ENCODE measurements around the gene SENP3.

The SENP3 gene

DNA sequence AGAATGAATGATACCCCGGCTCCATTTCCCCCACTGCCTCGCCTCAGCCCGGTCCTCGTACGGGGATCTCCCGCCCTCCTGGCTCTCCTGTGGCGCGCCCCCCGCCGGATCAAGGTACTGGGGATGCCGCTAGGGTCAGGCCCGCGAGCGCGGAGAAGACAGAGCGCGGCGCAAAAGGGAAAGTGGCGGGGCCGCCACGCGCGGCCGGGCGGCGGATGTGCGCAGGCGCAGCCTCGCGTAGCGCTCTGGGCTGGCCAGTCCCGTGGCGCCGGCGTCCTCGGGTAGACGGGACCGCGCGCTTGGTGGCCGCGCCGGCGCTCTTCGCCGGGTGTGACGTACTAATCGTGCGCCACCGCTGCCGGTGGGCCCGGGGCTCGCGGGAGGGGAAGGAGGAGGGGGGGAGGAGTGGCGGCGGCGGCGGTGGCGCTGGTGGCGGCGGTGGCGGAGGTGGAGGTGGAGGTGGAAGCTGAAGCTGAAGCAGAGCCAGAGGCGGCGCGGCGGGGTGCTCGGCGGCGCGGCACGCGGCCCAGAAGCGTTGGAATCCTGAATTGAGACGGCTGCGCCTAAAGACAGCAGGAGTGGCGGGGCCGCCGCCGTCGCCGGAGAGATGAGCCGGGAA is at the start of gene SENP3:
Gene SENP3 (plus strand): TSS at position 331 of the 619 bp plus-strand sequence. CDS start 1,158 bp downstream, outside the sequence.
- Histone ChIP-seq H3K9me3 (ENCODE audit: control insufficient read depth, insufficient read depth, low read length) (no peaks in the 10 kb centered on the region), H3K36me3 (ENCODE audit: insufficient read depth, low read length) (peaks cover 23% of the 10 kb centered on the region), H3K9ac (ENCODE audit: low read depth, low read length) (peak within 1 kb of the TSS; percentile 90), H3K4me1 (ENCODE audit: insufficient read depth, low read length) (peaks cover 17% of the 10 kb centered on the region)

GRCh38 chr17:7512105-7512504 is 49.6 kb upstream of the SENP3 start:
- no peak overlapping the region for H3K9ac ChIP-seq (ENCODE audit: low read depth, low read length)
- H3K4me1 ChIP-seq (ENCODE audit: insufficient read depth, low read length): no peaks in the 10 kb centered on the region
- H3K9me3 ChIP-seq (ENCODE audit: control insufficient read depth, insufficient read depth, low read length): no peaks in the 10 kb centered on the region
- H3K36me3 ChIP-seq (ENCODE audit: insufficient read depth, low read length): peaks cover 17% of the 10 kb centered on the region

GRCh38 chr17:7512824-7513540 is 48.7 kb upstream of the SENP3 start:
- no peak overlapping the region for H3K9ac ChIP-seq (ENCODE audit: low read depth, low read length)
- H3K9me3 ChIP-seq (ENCODE audit: control insufficient read depth, insufficient read depth, low read length): no peaks in the 10 kb centered on the region
- no peaks in the 10 kb centered on the region for H3K4me1 ChIP-seq (ENCODE audit: insufficient read depth, low read length)
- H3K36me3 ChIP-seq (ENCODE audit: insufficient read depth, low read length): peaks cover 15% of the 10 kb centered on the region

- H3K9ac ChIP-seq (ENCODE audit: low read depth, low read length): no peak overlapping the region
- H3K36me3 ChIP-seq (ENCODE audit: insufficient read depth, low read length): peaks cover 12% of the 10 kb centered on the region
- H3K9me3 ChIP-seq (ENCODE audit: control insufficient read depth, insufficient read depth, low read length): no peaks in the 10 kb centered on the region
- H3K4me1 ChIP-seq (ENCODE audit: insufficient read depth, low read length): no peaks in the 10 kb centered on the region
Measured at GRCh38 chr17:7513850-7514419, 47.8 kb upstream of the SENP3 start.

DNA sequence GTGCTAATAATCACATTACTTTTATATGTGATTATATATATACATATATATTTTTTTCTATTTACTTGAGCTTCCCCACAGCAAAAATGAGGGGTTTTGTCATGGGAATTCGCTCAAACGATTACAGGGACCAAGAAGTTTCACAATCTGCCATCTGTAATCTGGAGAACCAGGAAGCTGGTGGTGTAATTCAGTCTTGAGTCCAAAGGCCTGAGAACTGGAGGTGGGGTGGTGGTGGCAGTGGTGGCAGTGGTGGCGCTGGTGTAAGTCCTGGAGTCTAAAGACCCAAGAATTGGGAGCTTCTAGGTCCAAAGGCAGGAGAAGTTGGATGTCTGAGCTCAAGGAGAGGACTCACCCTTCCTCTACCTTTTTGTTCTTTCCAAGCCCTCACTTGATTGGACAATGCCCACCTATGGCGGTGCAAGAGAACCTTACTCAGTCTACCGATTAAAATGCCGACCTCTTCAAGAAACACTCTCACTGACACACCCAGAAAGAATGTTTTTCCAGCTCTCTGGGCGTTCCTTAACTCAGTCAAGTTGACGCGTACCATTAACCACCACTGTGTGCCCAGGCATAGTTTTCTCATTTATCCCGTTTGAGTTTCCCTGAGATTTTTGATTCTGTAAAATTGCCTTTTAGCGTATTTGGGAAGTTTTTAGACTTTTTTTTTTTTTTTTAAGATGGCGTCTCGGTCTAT is 45.7 kb upstream of the SENP3 start:
- Histone ChIP-seq H3K9me3 (ENCODE audit: control insufficient read depth, insufficient read depth, low read length) (no peaks in the 10 kb centered on the region), H3K36me3 (ENCODE audit: insufficient read depth, low read length) (peaks cover 8% of the 10 kb centered on the region; the same call in 1 of the 2 replicates), H3K9ac (ENCODE audit: low read depth, low read length) (no peak overlapping the region), H3K4me1 (ENCODE audit: insufficient read depth, low read length) (no peaks in the 10 kb centered on the region)

- H3K9me3 ChIP-seq (ENCODE audit: control insufficient read depth, insufficient read depth, low read length): no peaks in the 10 kb centered on the region; the same call in 1 of the 2 replicates
- H3K9ac ChIP-seq (ENCODE audit: low read depth, low read length): no peak overlapping the region
- H3K4me1 ChIP-seq (ENCODE audit: insufficient read depth, low read length): no peaks in the 10 kb centered on the region
- H3K36me3 ChIP-seq (ENCODE audit: insufficient read depth, low read length): no peaks in the 10 kb centered on the region
Measured at GRCh38 chr17:7523033-7523432, 38.7 kb upstream of the SENP3 start.

DNA sequence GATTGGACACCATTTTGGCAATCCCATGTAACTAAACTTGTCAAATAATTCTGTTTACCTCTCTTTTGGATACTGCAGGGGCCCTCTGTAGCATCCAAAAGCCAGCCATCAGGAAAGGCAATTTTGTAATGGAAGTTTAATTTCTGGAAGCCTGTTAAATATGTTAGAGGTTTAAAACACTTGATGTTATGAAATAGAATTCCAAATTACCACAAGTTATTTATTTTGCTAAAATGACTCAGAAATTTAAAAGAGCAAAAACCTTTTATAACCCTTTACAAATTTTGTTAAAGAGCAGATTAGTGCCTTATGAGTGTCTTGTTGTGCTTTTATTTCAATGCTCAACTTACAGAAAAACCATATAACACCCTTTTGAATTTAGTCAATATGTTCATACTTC is 32.9 kb upstream of the SENP3 start:
- Histone ChIP-seq H3K9ac (ENCODE audit: low read depth, low read length) (no peak overlapping the region), H3K9me3 (ENCODE audit: control insufficient read depth, insufficient read depth, low read length) (peaks cover 5% of the 10 kb centered on the region), H3K4me1 (ENCODE audit: insufficient read depth, low read length) (no peaks in the 10 kb centered on the region)

DNA sequence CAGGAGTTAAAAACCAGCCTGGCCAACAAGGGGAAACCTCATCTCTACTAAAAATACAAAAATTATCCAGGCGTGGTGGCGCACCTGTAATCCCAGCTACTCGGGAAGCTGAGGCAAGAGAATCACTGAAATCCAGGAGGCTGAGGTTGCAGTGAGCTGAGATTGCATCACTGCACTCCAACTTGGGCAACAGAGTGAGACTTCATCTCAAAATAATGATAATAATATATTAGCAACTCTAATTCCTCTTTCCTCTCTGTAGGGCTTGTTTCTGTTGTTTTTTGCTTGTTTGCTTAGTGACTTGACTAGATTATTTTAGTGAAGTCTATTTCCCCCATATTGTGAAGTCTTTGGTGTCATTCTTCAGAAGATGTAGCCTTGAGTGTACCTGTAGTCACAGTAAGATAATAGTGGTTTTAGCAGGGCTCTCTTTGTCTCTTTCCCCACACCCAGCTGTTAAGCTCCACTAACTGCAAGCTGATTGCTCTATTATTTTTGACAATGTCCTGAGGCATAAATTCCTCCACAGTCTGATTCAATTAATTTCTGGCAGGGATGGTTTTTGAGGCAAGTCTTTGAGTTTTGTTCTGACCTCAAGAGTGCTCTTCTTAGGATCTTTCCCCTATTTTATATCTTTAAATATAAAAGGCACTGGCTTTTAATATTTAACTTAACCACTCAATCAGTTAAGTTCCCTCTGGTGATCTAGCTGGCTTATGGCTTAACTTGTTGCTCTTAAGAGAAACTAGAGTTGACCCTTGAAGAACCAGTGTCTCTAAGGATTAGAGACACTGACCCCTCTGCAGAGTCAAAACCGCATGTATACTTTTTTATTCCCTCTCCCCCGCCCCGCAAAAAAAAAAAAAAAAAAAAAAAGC is 31.5 kb upstream of the SENP3 start:
- H3K9me3 ChIP-seq (ENCODE audit: control insufficient read depth, insufficient read depth, low read length): peaks cover 5% of the 10 kb centered on the region
- no peaks in the 10 kb centered on the region for H3K36me3 ChIP-seq (ENCODE audit: insufficient read depth, low read length)
- no peaks in the 10 kb centered on the region for H3K4me1 ChIP-seq (ENCODE audit: insufficient read depth, low read length)
- H3K9ac ChIP-seq (ENCODE audit: low read depth, low read length): no peak overlapping the region

More for the DNA sequence above, 32.9 kb upstream of the SENP3 start:
- H3K36me3 ChIP-seq (ENCODE audit: insufficient read depth, low read length): no peaks in the 10 kb centered on the region

DNA sequence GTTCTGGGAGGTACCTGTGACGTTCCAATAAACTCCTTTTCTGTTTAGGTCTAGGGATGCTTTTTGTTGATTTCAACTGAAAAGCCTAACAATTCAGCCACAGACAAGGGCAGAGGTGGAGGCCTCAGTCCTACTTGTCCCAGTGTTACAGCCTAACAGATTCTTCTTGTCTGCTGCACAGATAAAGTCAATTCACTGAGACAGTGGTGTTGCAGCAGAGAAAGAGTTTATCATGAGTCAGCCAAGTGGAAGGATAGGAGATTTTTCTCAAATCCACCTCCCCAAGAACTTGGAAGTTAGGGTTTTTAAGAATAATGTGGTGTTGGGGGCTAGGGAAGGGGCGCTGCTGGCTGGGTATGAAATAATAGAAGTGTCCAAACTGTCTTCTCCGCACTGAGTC is 23.7 kb upstream of the SENP3 start:
- Histone ChIP-seq H3K9ac (ENCODE audit: low read depth, low read length) (no peak overlapping the region), H3K36me3 (ENCODE audit: insufficient read depth, low read length) (no peaks in the 10 kb centered on the region), H3K4me1 (ENCODE audit: insufficient read depth, low read length) (no peaks in the 10 kb centered on the region), H3K9me3 (ENCODE audit: control insufficient read depth, insufficient read depth, low read length) (no peaks in the 10 kb centered on the region)

DNA sequence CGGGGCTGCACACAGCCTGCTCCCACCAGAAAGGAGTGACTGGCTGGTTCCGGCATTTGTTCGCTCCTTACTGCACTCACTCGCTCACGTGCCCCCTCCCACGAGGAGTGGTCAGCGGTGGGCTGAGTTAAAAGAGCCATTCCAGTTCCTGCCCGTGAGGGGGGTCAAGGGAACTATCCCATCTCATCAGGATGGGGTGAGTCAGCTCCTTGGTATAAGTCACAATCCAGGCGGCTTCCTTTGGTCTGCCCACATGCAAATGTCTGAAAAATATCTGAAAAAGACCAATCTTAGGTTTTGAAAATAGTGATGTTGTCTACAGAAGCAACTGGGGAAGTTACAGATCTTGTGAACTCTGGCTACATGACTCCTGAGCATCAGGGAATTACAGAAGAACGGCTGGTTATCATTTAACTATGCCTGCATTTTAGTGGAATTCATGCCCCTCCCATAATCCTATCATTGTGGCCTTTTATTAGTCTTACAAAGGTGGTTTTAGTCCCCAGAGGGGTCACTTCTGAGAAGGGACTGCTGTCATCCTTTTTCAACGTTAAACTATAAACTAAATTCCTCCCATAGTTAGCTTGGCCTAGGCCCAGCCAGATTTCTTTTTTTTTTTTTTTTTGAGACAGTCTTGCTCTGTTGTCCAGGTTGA is 22.7 kb upstream of the SENP3 start:
- H3K9ac ChIP-seq (ENCODE audit: low read depth, low read length): no peak overlapping the region
- no peaks in the 10 kb centered on the region for H3K4me1 ChIP-seq (ENCODE audit: insufficient read depth, low read length)
- H3K36me3 ChIP-seq (ENCODE audit: insufficient read depth, low read length): no peaks in the 10 kb centered on the region
- no peaks in the 10 kb centered on the region for H3K9me3 ChIP-seq (ENCODE audit: control insufficient read depth, insufficient read depth, low read length)

DNA sequence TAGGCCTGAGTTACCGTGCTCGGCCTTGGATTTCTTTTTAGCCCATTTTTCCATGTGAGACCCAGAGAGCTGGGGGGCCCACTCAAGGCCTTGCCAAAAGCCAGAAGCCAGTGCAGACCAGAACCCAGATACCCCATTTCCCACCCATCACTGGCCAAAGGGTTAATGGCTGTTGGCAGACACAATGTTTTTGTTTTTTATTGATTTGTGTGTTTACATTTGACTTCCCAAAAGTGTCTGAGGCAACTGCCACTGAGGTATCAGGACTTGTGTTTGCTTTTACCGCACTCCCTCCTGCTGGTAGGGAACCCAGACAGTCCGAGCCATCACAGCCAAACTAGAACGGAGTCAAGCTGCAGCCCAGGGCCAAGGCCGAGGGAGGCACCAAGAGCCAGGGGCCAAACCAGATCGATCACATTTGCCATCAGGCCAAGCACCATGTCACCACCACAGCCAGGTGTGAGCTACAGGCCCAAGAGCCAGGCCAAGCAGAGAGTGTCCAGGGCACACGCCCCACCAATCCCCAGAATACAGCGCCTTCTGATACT is 20.6 kb upstream of the SENP3 start:
- H3K9ac ChIP-seq (ENCODE audit: low read depth, low read length): no peak overlapping the region
- no peaks in the 10 kb centered on the region for H3K9me3 ChIP-seq (ENCODE audit: control insufficient read depth, insufficient read depth, low read length)
- no peaks in the 10 kb centered on the region for H3K36me3 ChIP-seq (ENCODE audit: insufficient read depth, low read length)
- H3K4me1 ChIP-seq (ENCODE audit: insufficient read depth, low read length): no peaks in the 10 kb centered on the region

DNA sequence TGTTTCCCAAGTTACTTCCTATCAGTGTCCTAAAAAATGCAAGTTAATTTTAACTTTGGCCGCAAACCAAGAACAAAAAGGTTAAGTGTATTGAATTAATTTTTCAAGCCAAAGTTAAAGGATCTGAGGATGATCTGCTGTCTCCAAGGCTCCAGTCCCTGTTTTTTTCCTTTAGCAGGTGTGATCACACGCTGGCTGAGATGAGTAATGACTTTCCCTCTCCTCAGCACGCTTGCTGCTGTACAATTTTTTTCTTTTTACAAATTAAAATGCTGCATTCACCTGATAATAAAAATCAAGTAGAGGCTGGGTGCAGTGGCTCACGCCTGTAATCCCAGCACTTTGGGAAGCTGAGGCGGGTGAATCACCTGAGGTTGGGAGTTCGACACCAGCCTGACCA is 16.8 kb upstream of the SENP3 start:
- no peaks in the 10 kb centered on the region for H3K9me3 ChIP-seq (ENCODE audit: control insufficient read depth, insufficient read depth, low read length)
- H3K9ac ChIP-seq (ENCODE audit: low read depth, low read length): no peak overlapping the region
- H3K4me1 ChIP-seq (ENCODE audit: insufficient read depth, low read length): no peaks in the 10 kb centered on the region
- H3K36me3 ChIP-seq (ENCODE audit: insufficient read depth, low read length): no peaks in the 10 kb centered on the region

DNA sequence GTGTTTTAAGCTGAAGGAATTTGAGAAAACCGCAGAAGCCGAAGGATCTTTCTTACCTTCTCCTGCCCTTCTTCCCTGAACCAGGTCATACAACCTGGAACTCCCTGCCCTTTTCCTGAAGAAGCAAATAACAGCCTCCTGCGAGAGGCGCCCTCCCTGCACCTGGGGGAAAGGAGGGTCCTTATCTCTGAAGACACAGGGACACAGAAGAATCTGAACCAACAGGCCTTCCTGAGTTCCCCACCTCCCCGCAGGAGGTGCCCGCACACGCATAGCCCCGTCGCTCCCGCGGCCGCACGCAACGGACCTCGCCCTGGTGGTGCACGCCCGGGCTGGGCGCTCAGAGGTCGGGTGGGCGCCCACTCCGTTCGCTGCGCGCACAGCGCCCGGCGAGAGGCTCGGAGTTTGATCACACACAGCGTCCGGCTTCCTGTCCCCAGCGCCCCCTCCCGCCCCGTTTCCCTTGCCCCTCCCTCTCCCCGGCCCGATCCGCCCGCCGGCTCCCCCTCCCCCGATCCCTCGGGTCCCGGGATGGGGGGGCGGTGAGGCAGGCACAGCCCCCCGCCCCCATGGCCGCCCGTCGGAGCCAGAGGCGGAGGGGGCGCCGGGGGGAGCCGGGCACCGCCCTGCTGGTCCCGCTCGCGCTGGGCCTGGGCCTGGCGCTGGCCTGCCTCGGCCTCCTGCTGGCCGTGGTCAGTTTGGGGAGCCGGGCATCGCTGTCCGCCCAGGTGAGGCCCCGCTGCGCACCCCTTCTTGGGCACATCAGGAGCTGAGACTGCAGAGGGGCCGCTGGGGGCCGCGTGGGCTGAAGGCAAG is 12.9 kb upstream of the SENP3 start, which contains the start of gene TNFSF12:
Gene TNFSF12 (plus strand): TSS at position 474 of the 816 bp plus-strand sequence. CDS start 96 bp downstream, at position 570.
- peak within 1 kb of the TSS; percentile 84 for H3K9ac ChIP-seq (ENCODE audit: low read depth, low read length)

More for the DNA sequence above, 12.9 kb upstream of the SENP3 start, which contains the start of gene TNFSF12:
- H3K36me3 ChIP-seq (ENCODE audit: insufficient read depth, low read length): no peaks in the 10 kb centered on the region
- H3K9me3 ChIP-seq (ENCODE audit: control insufficient read depth, insufficient read depth, low read length): no peaks in the 10 kb centered on the region
- no peaks in the 10 kb centered on the region for H3K4me1 ChIP-seq (ENCODE audit: insufficient read depth, low read length)
